ENCODE measurements around the gene GTF2H1.
"Not testable (repeated sequence)": the region's sequence is repeated elsewhere in the genome, so short reads cannot be mapped to it uniquely, and the experiment has no call there.

GTF2H1 gene

GRCh38 chr11:18383388-18384156 lies 61.2 kb downstream of the GTF2H1 start:
- DNase-seq, result peak; percentile 67

- peak; percentile 46 for DNase-seq
Measured at GRCh38 chr11:18384157-18384641, 61.8 kb downstream of the GTF2H1 start.

- DNase-seq, result no peak
Measured at GRCh38 chr11:18390088-18390487, 67.7 kb downstream of the GTF2H1 start.

- no peak for DNase-seq
Measured at GRCh38 chr11:18392434-18393321, 70.3 kb downstream of the GTF2H1 start.

- DNase-seq, result no peak
Measured at GRCh38 chr11:18393581-18394274, 71.4 kb downstream of the GTF2H1 start.

- DNase-seq, result peak; percentile 97
Measured at GRCh38 chr11:18394275-18394927, 72.0 kb downstream of the GTF2H1 start, which contains the start of gene LDHA. Gene LDHA, plus strand, starts transcription at chr11:18394563. Its CDS starts 2,280 bp downstream, at chr11:18396843.

GRCh38 chr11:18394928-18395734 lies 72.8 kb downstream of the GTF2H1 start:
- peak; percentile 75 for DNase-seq

- DNase-seq, result peak; percentile 99
Measured at GRCh38 chr11:18395735-18396504, 73.6 kb downstream of the GTF2H1 start.

GRCh38 chr11:18397921-18398320 lies 75.6 kb downstream of the GTF2H1 start:
- DNase-seq, result no peak

GRCh38 chr11:18401077-18401476 lies 78.7 kb downstream of the GTF2H1 start:
- not testable (repeated sequence) for DNase-seq

- DNase-seq, result no peak
Measured at GRCh38 chr11:18404062-18404461, 81.7 kb downstream of the GTF2H1 start.

- DNase-seq, result not testable (repeated sequence)
Measured at GRCh38 chr11:18407400-18407799, 85.0 kb downstream of the GTF2H1 start.

GRCh38 chr11:18408558-18409291 lies 86.4 kb downstream of the GTF2H1 start:
- DNase-seq, result no peak

- DNase-seq, result no peak
Measured at GRCh38 chr11:18416459-18416858, 94.1 kb downstream of the GTF2H1 start.

All from eye (tissue), 1 donor.